ENCODE data around the gene KRT86. TPM values are rescaled to one million over a fixed set of nuclear protein-coding genes. Genes with fewer than 3 reads are reported as not detected.

The KRT86 gene
- total RNA-seq, 1 donor from 2014 or later, result not detected

GRCh38 chr12:52347016-52347415 is 72.6 kb downstream of the KRT86 start:
- Histone ChIP-seq H3K4me2 (no peak overlapping the region), H3K27ac (no peak overlapping the region), H3K79me2 (ENCODE audit: low read depth) (no peaks in the 10 kb centered on the region), H3F3A (ENCODE audit: low read depth) (no peaks in the 10 kb centered on the region), H3K4me3 (no peak overlapping the region), H3K9ac (no peak overlapping the region), H4K20me1 (ENCODE audit: low read depth) (no peaks in the 10 kb centered on the region), H2AFZ (replicated peaks) (no peak overlapping the region), H3K27me3 (no peaks in the 10 kb centered on the region), H3K4me1 (no peaks in the 10 kb centered on the region), H3K36me3 (no peaks in the 10 kb centered on the region), H3K9me3 (ENCODE audit: low read depth) (no peaks in the 10 kb centered on the region)
- TF ChIP-seq EZH2 (IDR thresholded peaks at IDR 0.05), result no peak
- TF ChIP-seq EZH2phosphoT487 (IDR thresholded peaks at IDR 0.05), result no peak
- TF ChIP-seq CTCF (IDR thresholded peaks at IDR 0.05), result no peak
- H3K9me3 Mint-ChIP-seq, result peaks cover 8% of the 10 kb centered on the region
- H3K27me3 Mint-ChIP-seq (ENCODE audit: insufficient read depth, low read depth), result peaks cover 13% of the 10 kb centered on the region
- H3K4me1 Mint-ChIP-seq, result peaks cover 2% of the 10 kb centered on the region
- DNase-seq (ENCODE audit: low spot score), result no peak
- no peak overlapping the region for H3K4me3 Mint-ChIP-seq
- no peak overlapping the region for H3K27ac Mint-ChIP-seq
- H3K36me3 Mint-ChIP-seq, result no peaks in the 10 kb centered on the region

- Mint-ChIP-seq H3K27ac (no peak overlapping the region), H3K4me3 (no peak overlapping the region), H3K27me3 (ENCODE audit: insufficient read depth, low read depth) (peaks cover 6% of the 10 kb centered on the region), H3K4me1 (peaks cover 2% of the 10 kb centered on the region), H3K9me3 (peaks cover 8% of the 10 kb centered on the region), H3K36me3 (no peaks in the 10 kb centered on the region)
- H3K9me3 ChIP-seq (ENCODE audit: low read depth), result no peaks in the 10 kb centered on the region
- no peaks in the 10 kb centered on the region for H3K36me3 ChIP-seq
- no peaks in the 10 kb centered on the region for H3K4me1 ChIP-seq
- H3K4me2 ChIP-seq, result no peak overlapping the region
- H2AFZ ChIP-seq (replicated peaks), result no peak overlapping the region
- H3K27me3 ChIP-seq, result no peaks in the 10 kb centered on the region
- no peaks in the 10 kb centered on the region for H3F3A ChIP-seq (ENCODE audit: low read depth)
- H4K20me1 ChIP-seq (ENCODE audit: low read depth), result no peaks in the 10 kb centered on the region
- no peaks in the 10 kb centered on the region for H3K79me2 ChIP-seq (ENCODE audit: low read depth)
- no peak overlapping the region for H3K4me3 ChIP-seq
- TF ChIP-seq EZH2phosphoT487 (IDR thresholded peaks at IDR 0.05) (no peak), CTCF (IDR thresholded peaks at IDR 0.05) (no peak), EZH2 (IDR thresholded peaks at IDR 0.05) (no peak)
- H3K9ac ChIP-seq, result no peak overlapping the region
- H3K27ac ChIP-seq, result no peak overlapping the region
- no peak for DNase-seq (ENCODE audit: low spot score)
Measured at GRCh38 chr12:52347551-52348510, 73.4 kb downstream of the KRT86 start.

GRCh38 chr12:52349196-52349595 is 74.8 kb downstream of the KRT86 start:
- no peak for DNase-seq (ENCODE audit: low spot score)
- Mint-ChIP-seq H3K27me3 (ENCODE audit: insufficient read depth, low read depth) (peaks cover 5% of the 10 kb centered on the region), H3K36me3 (no peaks in the 10 kb centered on the region), H3K4me3 (no peak overlapping the region), H3K4me1 (peaks cover 4% of the 10 kb centered on the region), H3K27ac (no peak overlapping the region), H3K9me3 (peaks cover 2% of the 10 kb centered on the region)
- Histone ChIP-seq H3K27me3 (no peaks in the 10 kb centered on the region), H3K27ac (no peak overlapping the region), H3K4me1 (no peaks in the 10 kb centered on the region), H3K36me3 (no peaks in the 10 kb centered on the region), H3K9me3 (ENCODE audit: low read depth) (no peaks in the 10 kb centered on the region), H4K20me1 (ENCODE audit: low read depth) (no peaks in the 10 kb centered on the region), H3F3A (ENCODE audit: low read depth) (no peaks in the 10 kb centered on the region), H3K9ac (no peak overlapping the region), H3K4me3 (no peak overlapping the region), H3K79me2 (ENCODE audit: low read depth) (no peaks in the 10 kb centered on the region), H3K4me2 (no peak overlapping the region), H2AFZ (replicated peaks) (no peak overlapping the region)
- TF ChIP-seq EZH2phosphoT487 (IDR thresholded peaks at IDR 0.05) (no peak), CTCF (IDR thresholded peaks at IDR 0.05) (no peak), EZH2 (IDR thresholded peaks at IDR 0.05) (no peak)
